ENCODE measurements around the gene FBXL2.

FBXL2 gene

DNA sequence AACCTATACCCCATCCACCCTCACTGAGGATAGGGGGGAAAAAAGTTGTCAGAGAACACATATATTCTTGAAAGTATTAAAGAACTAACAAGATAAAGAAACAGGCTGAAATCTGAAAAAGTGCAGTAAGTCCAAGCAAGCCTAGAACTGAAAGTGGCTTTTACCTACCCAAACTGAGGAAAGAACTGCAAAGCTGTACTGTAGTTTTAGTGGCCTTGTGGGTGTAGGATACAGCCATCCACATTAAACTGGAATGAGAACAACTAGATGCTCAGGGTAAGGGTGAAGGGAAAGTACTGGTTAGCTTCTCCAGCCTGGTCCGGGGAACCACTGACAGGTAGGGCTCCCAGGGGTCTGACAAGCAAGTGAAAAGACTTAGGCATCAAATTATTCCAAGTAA lies 152.8 kb downstream of the FBXL2 start:
- DNase-seq (ENCODE audit: low spot score) = no peak

DNA sequence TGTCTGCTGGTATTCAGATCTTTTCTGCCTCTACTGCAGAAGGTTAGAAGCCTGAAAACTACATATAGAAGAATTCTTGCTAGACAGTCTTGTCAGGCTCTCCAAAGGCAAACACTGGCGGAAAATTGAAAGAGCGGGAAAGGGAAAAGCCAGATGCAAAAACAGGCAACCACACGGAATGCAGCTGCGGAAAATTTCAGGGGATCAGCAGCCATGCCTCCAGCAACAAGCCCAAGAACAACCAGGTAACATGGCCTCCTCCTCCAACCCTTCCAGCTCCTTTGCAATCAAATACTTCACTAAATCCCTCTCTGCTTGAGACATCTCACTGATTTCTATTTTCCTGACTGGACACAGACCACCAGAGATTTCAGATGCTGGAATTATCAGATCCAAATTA lies 153.3 kb downstream of the FBXL2 start:
- no peak for DNase-seq (ENCODE audit: low spot score)

DNA sequence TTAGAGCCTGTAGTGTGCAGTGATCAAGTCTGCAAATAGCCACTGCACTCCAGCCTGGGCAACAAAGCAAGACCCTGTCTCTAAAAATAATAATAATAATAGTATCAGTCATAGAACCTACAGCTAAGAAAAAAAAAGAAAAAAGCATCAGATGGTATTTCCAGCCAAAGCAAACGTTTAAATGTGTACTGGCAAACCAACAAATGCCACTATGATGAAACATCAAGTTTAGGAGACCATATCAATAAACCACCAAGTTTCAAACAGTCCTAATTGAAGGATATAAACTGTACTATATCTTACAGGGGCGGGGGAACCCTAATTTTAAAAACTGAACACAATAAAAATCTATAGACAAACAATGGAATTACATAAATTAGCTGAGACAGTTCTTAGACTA lies 156.6 kb downstream of the FBXL2 start:
- no peak for DNase-seq (ENCODE audit: low spot score)
